HCT116 (cell line): ENCODE data around the gene CTR9. TPM values are rescaled to one million over a fixed set of nuclear protein-coding genes. Genes with fewer than 3 reads are reported as not detected.

ENCODE experiments used
- ATAC-seq: fragments of 200-7000 bp; cut with Tn5 transposase; 2 replicates; pipeline ENCODE4 v1.9.1; 2020; ENCODE audit warnings: mild to moderate bottlenecking, moderate library complexity
- BruUV-seq: library from RNA; stranded (reverse); fragments of 400-500 nt; replicated peaks from 2 replicates; lab custom pipeline; 2021; lab: Mats Ljungman, UMichigan
- CTCF ChIA-PET: fragments of 300-600 bp; sonication (Branson Sonifier 250); formaldehyde crosslinking; loops from one replicate; lab custom pipeline; 2021; ENCODE audit warnings: antibody characterized with exemption; lab: Charles Lee
- POLR2A ChIA-PET: fragments of 300-600, 350-600 bp; sonication (Branson Sonifier 250); formaldehyde crosslinking; loops from one replicate; lab custom pipeline; 2021; ENCODE audit warnings: antibody characterized with exemption; lab: Charles Lee
- RAD21 ChIA-PET, 2 experiments: fragments of 300-600 bp; sonication (Branson Sonifier 250); formaldehyde crosslinking; loops; one replicate each; lab custom pipeline; 2023; ENCODE audit warnings: low total read pairs in 2 of 2; ENCODE audit not compliant: uncharacterized antibody in 2 of 2, unreplicated experiment in 2 of 2, low non-redundant PET in 1 of 2; lab: Charles Lee
- DNase-seq: peaks from one replicate; pipeline ENCODE4 v3.0.0-alpha.2; 2010; ENCODE audit warnings: low read depth, low spot score
- H2AFZ ChIP-seq: fragments of 200-600 bp; shearing (Covaris generic), sonication (generic); 2 replicates; pipeline ENCODE4 v1.6.1; 2017; ENCODE audit warnings: low read depth, mixed run types, mixed read lengths, antibody characterized with exemption, low read length; ENCODE audit not compliant: poor library complexity, severe bottlenecking
- H3K27ac ChIP-seq: 2 replicates; pipeline ENCODE4 v1.5.1; 2012; ENCODE audit warnings: low read depth, low read length
- H3K27me3 ChIP-seq: fragments of 200-600 bp; sonication (generic); 2 replicates; pipeline ENCODE4 v1.6.1; 2016; ENCODE audit warnings: mixed run types, low read length, mixed read lengths; ENCODE audit not compliant: insufficient read depth
- H3K36me3 ChIP-seq, 2 experiments: fragments of 200-500 bp in 1 of 2; fragments of 200-600 bp in 1 of 2; sonication (Bioruptor generic) in 1 of 2; sonication (generic) in 1 of 2; 2 replicates each; pipeline versions ENCODE4 v1.5.1 to v1.6.1; 2014 to 2016; ENCODE audit warnings: low read length in 2 of 2, inconsistent platforms in 1 of 2, mixed read lengths in 1 of 2, mixed run types in 1 of 2; ENCODE audit not compliant: insufficient read depth in 2 of 2, control insufficient read depth in 1 of 2
- H3K4me1 ChIP-seq, 2 experiments: fragments of 200-600 bp in 1 of 2; sonication (generic) in 1 of 2; 2 replicates each; pipeline versions ENCODE4 v1.5.1 to v1.6.1; 2012 to 2017; ENCODE audit warnings: low read length in 2 of 2, inconsistent platforms in 1 of 2, mild to moderate bottlenecking in 1 of 2, mixed read lengths in 1 of 2, mixed run types in 1 of 2, moderate library complexity in 1 of 2; ENCODE audit not compliant: insufficient read depth in 2 of 2, control insufficient read depth in 1 of 2
- H3K4me2 ChIP-seq: fragments of 200-600 bp; sonication (generic); 2 replicates; pipeline ENCODE4 v1.6.1; 2017; ENCODE audit warnings: mixed run types, low read length, mixed read lengths
- H3K4me3 ChIP-seq, 2 experiments: fragments of 200-600 bp in 1 of 2; sonication (generic) in 1 of 2; replicated peaks in 1 of 2; 2 replicates each; pipeline ENCODE4 v1.5.1; 2011 to 2016; ENCODE audit warnings: low read length in 2 of 2, control low read depth in 1 of 2, low read depth in 1 of 2, mild to moderate bottlenecking in 1 of 2, mixed read lengths in 1 of 2, mixed run types in 1 of 2
- H3K79me2 ChIP-seq: fragments of 200-600 bp; sonication (generic); 2 replicates; pipeline ENCODE4 v1.6.1; 2017; ENCODE audit warnings: mild to moderate bottlenecking, mixed run types, low read length, moderate library complexity, mixed read lengths; ENCODE audit not compliant: insufficient read depth
- H3K9ac ChIP-seq: fragments of 200-600 bp; sonication (generic); 2 replicates; pipeline ENCODE4 v1.6.1; 2016; ENCODE audit warnings: low read length, mixed read lengths
- H3K9me2 ChIP-seq: fragments of 200-600 bp; sonication (generic), shearing (Covaris generic); 2 replicates; pipeline ENCODE4 v1.6.1; 2017; ENCODE audit warnings: mixed run types, mild to moderate bottlenecking, moderate library complexity; ENCODE audit not compliant: insufficient read depth
- H3K9me3 ChIP-seq, 2 experiments: fragments of 200-500 bp in 1 of 2; fragments of 200-600 bp in 1 of 2; sonication (Bioruptor generic) in 1 of 2; sonication (generic) in 1 of 2; 2 replicates each; pipeline ENCODE4 v1.6.1; 2014 to 2017; ENCODE audit warnings: low read length in 2 of 2, mixed read lengths in 2 of 2, inconsistent platforms in 1 of 2, low read depth in 1 of 2, mild to moderate bottlenecking in 1 of 2, mixed run types in 1 of 2, moderate library complexity in 1 of 2; ENCODE audit not compliant: control insufficient read depth in 1 of 2, insufficient read depth in 1 of 2
- H4K20me1 ChIP-seq: fragments of 200-600 bp; sonication (generic), shearing (Covaris generic); 2 replicates; pipeline ENCODE4 v1.6.1; 2017; ENCODE audit warnings: mixed run types, mild to moderate bottlenecking, moderate library complexity; ENCODE audit not compliant: insufficient read depth
- EZH2 ChIP-seq: fragments of 200-600 bp; sonication (generic); IDR thresholded peaks from 2 replicates; pipeline ENCODE4 v1.6.1; 2017; ENCODE audit warnings: antibody characterized with exemption, mixed run types
- POLR2A ChIP-seq: IDR thresholded peaks from 2 replicates; pipeline ENCODE4 v1.7.0; 2011; ENCODE audit warnings: borderline replicate concordance; ENCODE audit not compliant: insufficient read depth, insufficient read length; ENCODE audit errors: extremely low read depth
- POLR2AphosphoS5 ChIP-seq: IDR thresholded peaks from 2 replicates; pipeline ENCODE4 v1.6.1; 2011; ENCODE audit warnings: mild to moderate bottlenecking, low read depth, low read length, moderate library complexity
- RAD21 ChIP-seq: IDR thresholded peaks from 2 replicates; pipeline ENCODE4 v1.6.1; 2012; ENCODE audit warnings: low read depth, mild to moderate bottlenecking
- intact Hi-C: fragments of 100-400 bp; cut with micrococcal nuclease; formaldehyde crosslinking; loops from 2 replicates; pipeline ENCODE4 v1.10.0; 2022
- total RNA-seq: library from RNA; stranded (reverse); gene quantifications from one replicate; pipeline ENCODE4 v1.2.1, GENCODE V29; 2021; ENCODE audit not compliant: unreplicated experiment
- TF ChIP-seq, protein P1 (sequence below): IDR thresholded peaks from 2 replicates; pipeline ENCODE4 v1.6.1; 2011; ENCODE audit warnings: mild to moderate bottlenecking, low read length, moderate library complexity; ENCODE audit not compliant: insufficient replicate concordance; ENCODE audit errors: extremely low read depth
- TF ChIP-seq, protein P2 (sequence below): IDR thresholded peaks from 2 replicates; pipeline ENCODE4 v1.6.1; 2012
- TF ChIP-seq, protein P3 (sequence below): IDR thresholded peaks from 2 replicates; pipeline ENCODE4 v1.6.1; 2012; ENCODE audit warnings: low read depth
- TF ChIP-seq, protein P4 (sequence below), 3 experiments: fragments of 200-600 bp in 1 of 3; sonication (generic) in 1 of 3; IDR thresholded peaks in 2 of 3; conservative IDR thresholded peaks in 1 of 3; 2 replicates each; pipeline ENCODE4 v1.5.1; 2012 to 2017; ENCODE audit warnings: low read depth in 2 of 3, low read length in 2 of 3, antibody characterized with exemption in 1 of 3, borderline replicate concordance in 1 of 3, control low read depth in 1 of 3, mild to moderate bottlenecking in 1 of 3, mixed read lengths in 1 of 3, mixed run types in 1 of 3, moderate library complexity in 1 of 3; ENCODE audit not compliant: insufficient read depth in 1 of 3

The CTR9 gene
- total RNA-seq, 1 experiment from 2014 or later: 68.4 TPM

DNA sequence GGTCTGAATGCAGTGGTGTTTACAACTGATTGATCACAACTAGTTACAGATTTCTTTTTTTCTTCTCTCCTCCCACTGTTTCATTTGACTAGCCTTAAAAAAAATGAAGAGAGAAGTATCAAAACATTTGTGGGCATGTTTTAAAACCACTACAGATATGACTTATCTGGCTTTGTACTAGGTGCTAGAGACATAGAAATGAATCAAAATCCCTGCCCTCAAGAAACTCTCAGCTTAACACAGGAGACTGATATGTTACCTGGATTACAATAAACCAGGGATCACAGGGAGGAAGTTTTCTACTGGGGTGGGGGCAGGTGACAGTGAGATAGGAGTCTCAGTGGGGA lies 25.2 kb upstream of the CTR9 start:
- peaks cover 25 to 58% of the 10 kb centered on the region in 2 experiments for H3K4me1 ChIP-seq
- no TSS peak for BruUV-seq
- ChIA-PET CTCF (no interaction called here), POLR2A (no interaction called here), RAD21 (no interaction called here)
- peak overlapping the region; percentile 65 for H3K27ac ChIP-seq
- DNase-seq (no peak), ATAC-seq (no peak)
- intact Hi-C loops: no loop called here
- TF ChIP-seq, protein P1, sequence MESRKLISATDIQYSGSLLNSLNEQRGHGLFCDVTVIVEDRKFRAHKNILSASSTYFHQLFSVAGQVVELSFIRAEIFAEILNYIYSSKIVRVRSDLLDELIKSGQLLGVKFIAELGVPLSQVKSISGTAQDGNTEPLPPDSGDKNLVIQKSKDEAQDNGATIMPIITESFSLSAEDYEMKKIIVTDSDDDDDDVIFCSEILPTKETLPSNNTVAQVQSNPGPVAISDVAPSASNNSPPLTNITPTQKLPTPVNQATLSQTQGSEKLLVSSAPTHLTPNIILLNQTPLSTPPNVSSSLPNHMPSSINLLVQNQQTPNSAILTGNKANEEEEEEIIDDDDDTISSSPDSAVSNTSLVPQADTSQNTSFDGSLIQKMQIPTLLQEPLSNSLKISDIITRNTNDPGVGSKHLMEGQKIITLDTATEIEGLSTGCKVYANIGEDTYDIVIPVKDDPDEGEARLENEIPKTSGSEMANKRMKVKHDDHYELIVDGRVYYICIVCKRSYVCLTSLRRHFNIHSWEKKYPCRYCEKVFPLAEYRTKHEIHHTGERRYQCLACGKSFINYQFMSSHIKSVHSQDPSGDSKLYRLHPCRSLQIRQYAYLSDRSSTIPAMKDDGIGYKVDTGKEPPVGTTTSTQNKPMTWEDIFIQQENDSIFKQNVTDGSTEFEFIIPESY: no peak
- TF ChIP-seq, protein P2, sequence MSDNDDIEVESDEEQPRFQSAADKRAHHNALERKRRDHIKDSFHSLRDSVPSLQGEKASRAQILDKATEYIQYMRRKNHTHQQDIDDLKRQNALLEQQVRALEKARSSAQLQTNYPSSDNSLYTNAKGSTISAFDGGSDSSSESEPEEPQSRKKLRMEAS: no peak
- TF ChIP-seq, protein P3, sequence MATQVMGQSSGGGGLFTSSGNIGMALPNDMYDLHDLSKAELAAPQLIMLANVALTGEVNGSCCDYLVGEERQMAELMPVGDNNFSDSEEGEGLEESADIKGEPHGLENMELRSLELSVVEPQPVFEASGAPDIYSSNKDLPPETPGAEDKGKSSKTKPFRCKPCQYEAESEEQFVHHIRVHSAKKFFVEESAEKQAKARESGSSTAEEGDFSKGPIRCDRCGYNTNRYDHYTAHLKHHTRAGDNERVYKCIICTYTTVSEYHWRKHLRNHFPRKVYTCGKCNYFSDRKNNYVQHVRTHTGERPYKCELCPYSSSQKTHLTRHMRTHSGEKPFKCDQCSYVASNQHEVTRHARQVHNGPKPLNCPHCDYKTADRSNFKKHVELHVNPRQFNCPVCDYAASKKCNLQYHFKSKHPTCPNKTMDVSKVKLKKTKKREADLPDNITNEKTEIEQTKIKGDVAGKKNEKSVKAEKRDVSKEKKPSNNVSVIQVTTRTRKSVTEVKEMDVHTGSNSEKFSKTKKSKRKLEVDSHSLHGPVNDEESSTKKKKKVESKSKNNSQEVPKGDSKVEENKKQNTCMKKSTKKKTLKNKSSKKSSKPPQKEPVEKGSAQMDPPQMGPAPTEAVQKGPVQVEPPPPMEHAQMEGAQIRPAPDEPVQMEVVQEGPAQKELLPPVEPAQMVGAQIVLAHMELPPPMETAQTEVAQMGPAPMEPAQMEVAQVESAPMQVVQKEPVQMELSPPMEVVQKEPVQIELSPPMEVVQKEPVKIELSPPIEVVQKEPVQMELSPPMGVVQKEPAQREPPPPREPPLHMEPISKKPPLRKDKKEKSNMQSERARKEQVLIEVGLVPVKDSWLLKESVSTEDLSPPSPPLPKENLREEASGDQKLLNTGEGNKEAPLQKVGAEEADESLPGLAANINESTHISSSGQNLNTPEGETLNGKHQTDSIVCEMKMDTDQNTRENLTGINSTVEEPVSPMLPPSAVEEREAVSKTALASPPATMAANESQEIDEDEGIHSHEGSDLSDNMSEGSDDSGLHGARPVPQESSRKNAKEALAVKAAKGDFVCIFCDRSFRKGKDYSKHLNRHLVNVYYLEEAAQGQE: no peak
- no peak for TF ChIP-seq POLR2A
- TF ChIP-seq, protein P4, sequence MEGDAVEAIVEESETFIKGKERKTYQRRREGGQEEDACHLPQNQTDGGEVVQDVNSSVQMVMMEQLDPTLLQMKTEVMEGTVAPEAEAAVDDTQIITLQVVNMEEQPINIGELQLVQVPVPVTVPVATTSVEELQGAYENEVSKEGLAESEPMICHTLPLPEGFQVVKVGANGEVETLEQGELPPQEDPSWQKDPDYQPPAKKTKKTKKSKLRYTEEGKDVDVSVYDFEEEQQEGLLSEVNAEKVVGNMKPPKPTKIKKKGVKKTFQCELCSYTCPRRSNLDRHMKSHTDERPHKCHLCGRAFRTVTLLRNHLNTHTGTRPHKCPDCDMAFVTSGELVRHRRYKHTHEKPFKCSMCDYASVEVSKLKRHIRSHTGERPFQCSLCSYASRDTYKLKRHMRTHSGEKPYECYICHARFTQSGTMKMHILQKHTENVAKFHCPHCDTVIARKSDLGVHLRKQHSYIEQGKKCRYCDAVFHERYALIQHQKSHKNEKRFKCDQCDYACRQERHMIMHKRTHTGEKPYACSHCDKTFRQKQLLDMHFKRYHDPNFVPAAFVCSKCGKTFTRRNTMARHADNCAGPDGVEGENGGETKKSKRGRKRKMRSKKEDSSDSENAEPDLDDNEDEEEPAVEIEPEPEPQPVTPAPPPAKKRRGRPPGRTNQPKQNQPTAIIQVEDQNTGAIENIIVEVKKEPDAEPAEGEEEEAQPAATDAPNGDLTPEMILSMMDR (IDR thresholded peaks at IDR 0.05 in 2 of 3, conservative IDR thresholded peaks at IDR 0.05 in 1 of 3; ENCODE audit: borderline replicate concordance in 1 of 3, insufficient read depth in 1 of 3, low read depth in 2 of 3, low read length in 2 of 3): no peak
- TF ChIP-seq RAD21: no peak
- no peak for TF ChIP-seq POLR2AphosphoS5
- TF ChIP-seq EZH2: no peak
- no peak overlapping the region for H3K4me3 ChIP-seq
- no peaks in the 10 kb centered on the region for H3K9me2 ChIP-seq
- H3K36me3 ChIP-seq: peaks cover 0 to 6% of the 10 kb centered on the region in 2 experiments; a peak in 1 of 4 replicates
- H3K79me2 ChIP-seq: no peaks in the 10 kb centered on the region
- H3K9ac ChIP-seq: no peak overlapping the region
- peak overlapping the region; percentile 75 for H2AFZ ChIP-seq
- no peaks in the 10 kb centered on the region for H3K27me3 ChIP-seq
- H3K9me3 ChIP-seq: peaks cover 0 to 22% of the 10 kb centered on the region in 2 experiments; a peak in 1 of 4 replicates
- H3K4me2 ChIP-seq: peak overlapping the region; percentile 46
- H4K20me1 ChIP-seq: no peaks in the 10 kb centered on the region
